ENCODE data around the gene BARHL2.

BARHL2 gene

DNA sequence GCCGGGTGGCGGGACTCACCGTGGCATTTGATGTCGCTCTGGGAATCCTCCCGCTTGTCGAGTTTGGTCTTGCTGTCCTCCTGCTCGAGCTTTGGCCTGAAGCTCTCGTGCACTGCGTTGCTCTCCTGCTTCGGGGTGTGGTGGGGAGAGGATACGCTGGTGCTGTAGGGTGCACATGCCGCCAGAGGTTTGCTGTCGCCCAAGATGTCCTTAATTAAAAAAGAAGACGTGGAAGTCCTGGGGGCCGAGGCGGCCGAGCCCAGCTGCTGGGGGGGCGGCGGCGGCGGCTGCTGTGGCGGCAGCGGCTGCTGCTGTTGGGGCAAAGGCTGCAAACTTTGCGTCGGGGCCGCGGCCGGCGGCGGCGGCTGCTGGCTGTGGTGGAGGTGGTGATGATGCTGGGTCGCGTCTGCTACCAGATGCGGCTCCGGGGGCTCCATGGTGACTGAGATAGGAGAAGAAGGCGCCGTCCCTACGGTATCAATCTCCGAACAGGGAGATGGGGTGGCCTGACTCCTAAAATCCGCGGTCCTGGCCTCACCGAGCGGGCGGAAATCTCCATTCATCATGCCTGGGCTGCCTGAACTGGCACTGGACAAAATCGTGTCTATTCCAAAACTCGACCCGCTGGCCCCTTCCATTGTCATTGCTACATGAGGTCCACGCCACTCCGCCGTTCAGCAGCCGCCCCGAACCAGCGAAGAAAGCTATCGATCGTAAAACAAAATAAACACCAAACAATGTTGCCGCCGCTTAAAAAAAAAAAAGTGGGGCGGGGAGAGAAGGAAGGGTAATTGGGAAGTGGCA is at the start of gene BARHL2:
TSS of gene BARHL2 (minus strand) at position 751 of the 804 bp plus-strand sequence. CDS start at position 644, 107 bp downstream.
- H3K27me3 Mint-ChIP-seq: peaks cover 68% of the 10 kb centered on the region
- peaks cover 19% of the 10 kb centered on the region for H3K36me3 Mint-ChIP-seq
- H3K4me3 Mint-ChIP-seq: peak within 1 kb of the TSS; percentile 64
- peaks cover 20% of the 10 kb centered on the region for H3K4me1 Mint-ChIP-seq
- peaks cover 10% of the 10 kb centered on the region for H3K9me3 Mint-ChIP-seq
- H3K27ac Mint-ChIP-seq: peak within 1 kb of the TSS; percentile 76

DNA sequence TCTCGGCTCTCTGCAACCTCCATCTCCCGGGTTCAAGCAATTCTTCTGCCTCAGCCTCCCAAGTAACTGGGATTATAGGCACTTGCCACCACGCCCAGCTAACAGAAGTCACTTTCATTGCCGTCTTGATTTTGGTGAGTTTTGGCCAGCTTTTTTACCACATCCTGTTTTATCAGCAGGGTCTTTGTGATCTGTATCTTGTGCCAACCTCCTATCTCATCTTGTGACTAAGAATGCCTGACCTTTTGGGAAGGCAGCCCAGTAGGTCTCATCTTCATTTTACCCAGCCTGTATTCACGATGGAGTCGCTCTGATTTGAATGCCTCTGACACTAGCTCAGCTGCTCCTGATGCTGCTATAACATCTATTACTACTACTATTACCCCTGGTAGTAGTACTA is 46.8 kb upstream of the BARHL2 start:
- no peak overlapping the region for H3K27ac Mint-ChIP-seq
- H3K27me3 Mint-ChIP-seq: peaks cover 22% of the 10 kb centered on the region
- H3K4me1 Mint-ChIP-seq: no peaks in the 10 kb centered on the region
- H3K9me3 Mint-ChIP-seq: no peaks in the 10 kb centered on the region
- no peaks in the 10 kb centered on the region for H3K36me3 Mint-ChIP-seq
- no peak overlapping the region for H3K4me3 Mint-ChIP-seq

DNA sequence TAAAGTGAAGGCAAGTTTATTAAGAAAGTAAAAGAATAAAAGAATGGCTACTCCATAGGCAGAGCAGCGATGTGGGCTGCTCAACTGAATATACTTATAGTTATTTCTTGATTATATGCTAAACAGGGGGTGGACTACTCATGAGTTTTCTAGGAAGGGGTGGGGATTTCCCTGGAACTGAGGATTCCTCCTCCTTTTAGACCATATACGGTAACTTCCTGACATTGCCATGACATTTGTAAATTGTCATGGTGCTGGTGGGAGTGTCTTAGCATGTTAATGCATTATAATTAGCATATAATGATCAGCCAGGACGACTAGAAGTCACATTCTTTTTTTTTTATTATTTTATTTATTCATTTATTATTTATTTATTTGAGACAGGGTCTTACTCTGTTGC is 46.4 kb upstream of the BARHL2 start:
- Mint-ChIP-seq H3K27ac (no peak overlapping the region), H3K4me3 (no peak overlapping the region), H3K4me1 (no peaks in the 10 kb centered on the region), H3K27me3 (peaks cover 22% of the 10 kb centered on the region), H3K36me3 (no peaks in the 10 kb centered on the region), H3K9me3 (no peaks in the 10 kb centered on the region)

- H3K4me1 Mint-ChIP-seq: no peaks in the 10 kb centered on the region
Measured at GRCh38 chr1:90761781-90762589, 44.9 kb upstream of the BARHL2 start.

GRCh38 chr1:90761156-90761555 is 44.1 kb upstream of the BARHL2 start:
- no peaks in the 10 kb centered on the region for H3K36me3 Mint-ChIP-seq
- H3K4me1 Mint-ChIP-seq: no peaks in the 10 kb centered on the region
- H3K4me3 Mint-ChIP-seq: no peak overlapping the region
- H3K27ac Mint-ChIP-seq: no peak overlapping the region
- no peaks in the 10 kb centered on the region for H3K9me3 Mint-ChIP-seq
- peaks cover 24% of the 10 kb centered on the region for H3K27me3 Mint-ChIP-seq

More at GRCh38 chr1:90761781-90762589, 44.9 kb upstream of the BARHL2 start:
- Mint-ChIP-seq H3K4me3 (no peak overlapping the region), H3K36me3 (no peaks in the 10 kb centered on the region), H3K27me3 (peaks cover 22% of the 10 kb centered on the region), H3K9me3 (no peaks in the 10 kb centered on the region), H3K27ac (no peak overlapping the region)

GRCh38 chr1:90753556-90753955 is 36.5 kb upstream of the BARHL2 start:
- Mint-ChIP-seq H3K27me3 (peaks cover 23% of the 10 kb centered on the region), H3K9me3 (no peaks in the 10 kb centered on the region), H3K4me3 (no peak overlapping the region), H3K4me1 (no peaks in the 10 kb centered on the region), H3K36me3 (no peaks in the 10 kb centered on the region), H3K27ac (no peak overlapping the region)

- Mint-ChIP-seq H3K27me3 (peaks cover 32% of the 10 kb centered on the region), H3K27ac (no peak overlapping the region), H3K4me1 (no peaks in the 10 kb centered on the region), H3K9me3 (no peaks in the 10 kb centered on the region), H3K4me3 (no peak overlapping the region), H3K36me3 (no peaks in the 10 kb centered on the region)
Measured at GRCh38 chr1:90748668-90749067, 31.6 kb upstream of the BARHL2 start.

GRCh38 chr1:90746857-90747256 is 29.8 kb upstream of the BARHL2 start:
- no peaks in the 10 kb centered on the region for H3K36me3 Mint-ChIP-seq

DNA sequence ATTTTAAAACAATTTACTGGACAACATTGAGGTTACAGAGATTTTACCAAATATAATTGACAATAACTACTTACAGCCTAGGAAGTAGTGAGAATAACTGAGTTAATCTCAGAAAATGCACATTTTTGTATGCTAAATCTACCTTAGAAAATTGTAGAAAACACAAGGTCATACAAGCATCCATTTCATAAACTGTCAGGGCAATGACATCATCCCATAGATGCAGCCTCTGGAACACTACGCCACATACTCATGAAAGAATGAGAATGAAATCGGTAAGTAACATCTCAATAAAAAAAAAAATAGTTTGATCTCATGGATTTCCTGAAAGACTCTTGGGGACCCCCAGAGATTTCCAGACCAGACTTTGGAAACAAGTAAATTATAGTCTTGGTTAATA is 28.9 kb upstream of the BARHL2 start:
- Mint-ChIP-seq H3K36me3 (no peaks in the 10 kb centered on the region), H3K27ac (no peak overlapping the region), H3K27me3 (peaks cover 30% of the 10 kb centered on the region), H3K4me1 (no peaks in the 10 kb centered on the region), H3K4me3 (no peak overlapping the region), H3K9me3 (no peaks in the 10 kb centered on the region)

More at GRCh38 chr1:90746857-90747256, 29.8 kb upstream of the BARHL2 start:
- H3K9me3 Mint-ChIP-seq: no peaks in the 10 kb centered on the region
- peaks cover 29% of the 10 kb centered on the region for H3K27me3 Mint-ChIP-seq
- no peak overlapping the region for H3K4me3 Mint-ChIP-seq
- no peak overlapping the region for H3K27ac Mint-ChIP-seq
- H3K4me1 Mint-ChIP-seq: no peaks in the 10 kb centered on the region

- Mint-ChIP-seq H3K27ac (peak overlapping the region; percentile 18), H3K9me3 (peaks cover 14% of the 10 kb centered on the region), H3K27me3 (peaks cover 62% of the 10 kb centered on the region), H3K4me1 (peaks cover 26% of the 10 kb centered on the region), H3K36me3 (peaks cover 8% of the 10 kb centered on the region), H3K4me3 (no peak overlapping the region)
Measured at GRCh38 chr1:90732136-90732535, 15.0 kb upstream of the BARHL2 start.

DNA sequence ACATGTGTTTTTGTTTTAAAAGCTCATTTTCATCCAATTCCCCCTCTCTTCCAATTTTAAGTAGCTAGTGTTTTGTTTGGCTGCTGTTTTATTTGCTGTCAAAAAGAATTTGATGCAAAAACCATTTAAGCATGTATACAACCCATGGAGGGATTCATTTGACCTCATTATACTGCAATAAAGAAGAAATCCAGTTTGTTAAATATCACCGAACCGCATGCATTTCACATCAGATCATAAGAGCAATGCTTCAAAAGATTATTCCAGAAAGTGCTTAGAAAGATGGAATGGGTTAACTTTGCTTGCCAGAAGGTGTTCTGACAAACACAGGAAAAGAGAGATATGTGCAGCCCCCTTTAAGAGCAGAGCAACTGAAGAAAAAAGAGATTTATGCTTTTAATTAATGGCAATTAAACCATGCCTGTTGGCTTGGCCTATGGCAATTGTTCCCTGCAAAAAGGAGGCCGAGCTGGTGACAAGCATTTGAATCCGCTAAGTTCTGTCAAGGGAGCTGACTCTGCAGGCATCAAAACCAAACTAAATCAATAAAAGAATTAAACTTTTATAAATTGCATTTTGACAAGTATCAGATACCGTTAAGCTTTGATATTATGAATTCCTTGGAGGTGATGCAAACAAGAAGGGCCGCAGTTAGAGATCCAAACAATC is 14.4 kb upstream of the BARHL2 start:
- Mint-ChIP-seq H3K9me3 (peaks cover 14% of the 10 kb centered on the region), H3K27ac (no peak overlapping the region), H3K27me3 (peaks cover 61% of the 10 kb centered on the region), H3K4me3 (no peak overlapping the region), H3K36me3 (peaks cover 8% of the 10 kb centered on the region), H3K4me1 (peaks cover 26% of the 10 kb centered on the region)

DNA sequence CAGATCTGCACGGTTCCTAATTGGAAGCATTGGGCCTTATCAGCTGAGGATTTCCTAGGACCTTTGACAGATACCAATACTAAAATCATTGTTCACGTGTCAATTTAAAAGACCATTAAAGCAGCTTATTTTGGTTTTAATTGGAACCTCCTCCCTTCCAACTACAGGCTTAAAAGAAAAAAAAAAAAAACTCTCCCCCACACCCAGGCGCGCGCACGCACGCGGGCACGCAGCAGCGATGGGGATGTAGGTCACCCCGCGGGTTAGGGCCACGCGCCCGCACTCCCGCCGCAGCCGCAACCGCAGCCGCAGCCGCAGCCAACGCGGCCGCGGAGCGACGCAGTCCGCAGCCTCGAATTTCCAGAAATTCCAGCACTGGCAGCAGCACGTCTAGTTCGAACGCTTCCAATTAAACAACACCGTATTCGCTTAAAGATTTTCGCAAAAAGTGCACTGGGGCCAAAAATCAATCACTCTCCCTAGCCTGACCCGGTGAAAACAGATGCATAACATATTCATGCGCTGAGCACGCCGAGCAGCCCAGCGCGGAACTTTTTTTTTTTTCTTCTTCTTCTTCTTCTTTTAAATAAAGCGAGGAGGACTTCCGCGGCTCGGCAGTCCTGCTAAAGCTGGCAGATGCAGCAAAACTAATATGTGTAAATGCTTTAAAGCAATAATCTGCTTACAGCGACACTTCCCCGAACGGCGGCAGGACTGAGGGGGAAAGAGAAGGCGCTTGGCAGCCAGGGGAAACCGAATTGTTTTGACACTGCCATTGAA is 13.3 kb upstream of the BARHL2 start:
- H3K36me3 Mint-ChIP-seq: peaks cover 10% of the 10 kb centered on the region
- peaks cover 35% of the 10 kb centered on the region for H3K4me1 Mint-ChIP-seq
- H3K9me3 Mint-ChIP-seq: peaks cover 14% of the 10 kb centered on the region
- H3K27me3 Mint-ChIP-seq: peaks cover 71% of the 10 kb centered on the region
- peak overlapping the region; percentile 82 for H3K27ac Mint-ChIP-seq
- peak overlapping the region; percentile 86 for H3K4me3 Mint-ChIP-seq

DNA sequence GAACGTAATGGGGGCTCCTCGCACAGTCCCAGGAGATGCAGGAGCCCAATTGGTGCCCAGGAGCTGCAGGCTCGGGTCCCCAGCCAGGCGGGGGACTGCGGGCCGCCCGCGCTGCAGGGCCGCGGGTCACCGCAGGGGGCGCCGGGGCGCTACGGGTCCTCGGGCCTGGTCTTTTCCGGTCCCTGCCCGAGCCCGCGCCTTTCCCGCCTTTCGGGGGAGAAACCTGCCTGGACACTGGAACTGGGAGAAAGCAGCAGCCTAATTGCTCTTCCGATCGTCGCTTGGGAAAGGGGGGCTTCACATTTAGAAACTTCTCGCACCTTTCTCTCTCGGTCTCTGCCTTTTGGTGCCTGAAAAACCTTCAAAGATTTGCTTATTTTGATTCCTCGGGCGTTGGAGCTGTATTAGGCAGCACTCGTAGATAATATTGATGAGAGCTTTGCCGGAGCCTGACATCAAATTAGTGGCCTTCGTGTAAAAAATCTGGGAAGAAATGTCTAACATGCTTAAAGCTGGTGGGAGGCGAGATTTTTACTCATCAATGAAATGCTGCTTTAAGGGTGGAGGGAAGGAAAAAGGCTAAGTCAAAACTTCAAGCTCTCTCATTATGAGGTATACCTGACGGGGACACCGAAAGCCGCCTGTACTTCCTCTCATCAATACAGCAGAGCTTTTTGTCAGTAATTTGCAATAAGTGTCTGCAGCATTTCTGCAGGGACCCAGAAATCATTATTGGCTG is 12.6 kb upstream of the BARHL2 start:
- Mint-ChIP-seq H3K4me3 (peak overlapping the region; percentile 19), H3K27ac (no peak overlapping the region)

GRCh38 chr1:90728502-90729287 is 11.6 kb upstream of the BARHL2 start:
- Mint-ChIP-seq H3K9me3 (peaks cover 14% of the 10 kb centered on the region), H3K27ac (no peak overlapping the region), H3K36me3 (peaks cover 14% of the 10 kb centered on the region), H3K27me3 (peaks cover 76% of the 10 kb centered on the region), H3K4me1 (peaks cover 47% of the 10 kb centered on the region), H3K4me3 (peak overlapping the region; percentile 30)

More for the DNA sequence above, 12.6 kb upstream of the BARHL2 start:
- Mint-ChIP-seq H3K4me1 (peaks cover 39% of the 10 kb centered on the region), H3K9me3 (peaks cover 14% of the 10 kb centered on the region), H3K36me3 (peaks cover 10% of the 10 kb centered on the region), H3K27me3 (peaks cover 71% of the 10 kb centered on the region)
